ENCODE results near the gene TSSC4.

Gene TSSC4

GRCh38 chr11:2420502-2421225 lies 20.1 kb downstream of the TSSC4 start:
- DNase-seq = peak; percentile 73

DNA sequence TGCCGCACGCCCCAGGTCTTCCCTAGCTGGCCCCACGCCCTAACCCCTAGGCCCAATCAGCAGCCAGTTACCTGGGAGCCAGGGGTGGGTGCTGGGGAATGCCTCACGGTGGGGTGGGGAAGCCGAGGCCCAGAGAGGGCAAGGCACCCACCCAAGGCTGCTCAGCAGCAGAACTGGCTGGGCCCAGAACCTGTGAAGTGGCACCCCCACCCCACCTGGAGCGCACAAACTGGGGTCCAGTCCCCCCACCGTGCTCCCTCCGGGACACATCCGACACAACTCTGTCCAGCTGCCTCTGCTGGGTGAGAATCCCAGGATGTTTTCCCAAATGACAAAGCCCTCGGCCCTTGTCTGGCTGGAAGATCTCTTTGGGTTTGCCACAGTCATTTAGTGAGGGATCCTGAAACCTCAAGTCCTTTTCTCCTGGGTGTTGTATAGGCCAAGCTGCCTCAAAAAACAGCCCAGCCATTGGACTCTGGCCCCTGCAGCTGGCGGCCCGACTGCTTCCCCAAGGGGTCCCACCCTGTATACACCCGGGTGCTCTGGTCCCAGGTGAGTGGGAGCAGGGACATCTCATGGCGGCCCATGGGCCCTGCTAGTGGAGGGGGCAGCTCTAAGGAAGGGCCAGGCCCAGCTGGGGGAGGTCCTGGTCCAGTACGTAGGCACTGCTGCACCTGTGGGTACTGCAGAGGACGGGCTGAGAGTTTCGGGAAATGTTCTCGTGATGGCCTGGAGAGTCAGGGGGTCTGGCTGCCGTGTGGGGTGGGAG lies 20.9 kb downstream of the TSSC4 start:
- DNase-seq = no peak

- no peak for DNase-seq
These were observed 21.4 kb downstream of the TSSC4 start for GRCh38 chr11:2421996-2422395.

DNA sequence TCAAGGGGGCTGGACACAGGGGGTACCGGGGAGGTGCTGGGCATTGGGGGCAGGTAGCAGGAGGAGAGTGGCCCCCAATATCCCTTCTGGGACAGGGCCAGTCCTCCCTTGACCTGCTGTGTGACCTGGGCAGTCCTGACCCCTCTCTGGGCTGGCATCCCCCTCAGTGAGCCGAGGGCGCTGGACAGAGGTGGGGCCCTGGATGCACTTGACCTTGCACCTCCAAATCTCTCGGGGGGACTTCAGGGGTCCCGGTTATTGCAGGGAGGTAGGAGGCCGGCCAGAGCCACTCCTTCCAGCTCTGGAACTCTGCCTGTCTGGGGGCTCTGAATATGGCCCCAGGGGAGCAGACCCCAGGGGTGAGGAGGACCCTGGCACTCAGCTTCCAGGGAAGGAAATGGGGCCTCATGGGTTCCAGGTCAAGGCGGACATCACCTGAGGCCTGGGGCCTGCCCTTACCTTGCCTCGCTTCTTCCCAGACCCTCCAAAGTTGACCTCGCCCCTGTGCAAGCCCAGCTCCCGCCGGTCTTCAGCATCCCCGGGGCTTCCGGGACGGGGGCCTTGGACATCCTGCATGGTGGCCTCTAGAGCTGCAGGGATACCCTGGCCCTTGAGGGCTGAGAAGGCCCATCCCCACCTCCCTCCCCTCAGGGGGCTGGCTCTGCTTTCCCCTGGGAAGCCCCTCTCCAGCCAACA lies 22.1 kb downstream of the TSSC4 start:
- DNase-seq = no peak

- no peak for DNase-seq
These were observed 22.8 kb downstream of the TSSC4 start for GRCh38 chr11:2423157-2424025.

GRCh38 chr11:2424811-2425495 lies 24.4 kb downstream of the TSSC4 start:
- DNase-seq = no peak

DNA sequence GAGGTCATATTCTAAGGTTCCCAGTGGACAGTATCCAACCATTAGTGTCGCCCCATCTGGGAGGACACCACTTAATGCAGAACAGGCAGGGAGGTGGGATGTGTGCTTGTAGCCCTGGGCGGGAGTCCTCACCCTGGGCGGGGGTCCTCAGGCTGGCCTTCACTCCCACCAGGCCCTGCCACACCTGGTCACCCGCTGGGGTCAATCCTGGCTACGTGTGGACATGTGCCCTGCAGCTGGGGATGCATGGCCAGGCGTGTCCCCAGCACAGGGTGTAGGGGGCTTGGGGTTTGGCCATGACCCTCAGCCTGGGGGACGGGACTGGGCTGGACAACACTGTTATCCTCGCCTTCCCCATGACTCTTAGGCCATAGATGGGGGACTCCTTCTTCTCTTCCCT lies 25.0 kb downstream of the TSSC4 start:
- no peak for DNase-seq

- DNase-seq = no peak
These were observed 25.7 kb downstream of the TSSC4 start for GRCh38 chr11:2426221-2426620.

DNA sequence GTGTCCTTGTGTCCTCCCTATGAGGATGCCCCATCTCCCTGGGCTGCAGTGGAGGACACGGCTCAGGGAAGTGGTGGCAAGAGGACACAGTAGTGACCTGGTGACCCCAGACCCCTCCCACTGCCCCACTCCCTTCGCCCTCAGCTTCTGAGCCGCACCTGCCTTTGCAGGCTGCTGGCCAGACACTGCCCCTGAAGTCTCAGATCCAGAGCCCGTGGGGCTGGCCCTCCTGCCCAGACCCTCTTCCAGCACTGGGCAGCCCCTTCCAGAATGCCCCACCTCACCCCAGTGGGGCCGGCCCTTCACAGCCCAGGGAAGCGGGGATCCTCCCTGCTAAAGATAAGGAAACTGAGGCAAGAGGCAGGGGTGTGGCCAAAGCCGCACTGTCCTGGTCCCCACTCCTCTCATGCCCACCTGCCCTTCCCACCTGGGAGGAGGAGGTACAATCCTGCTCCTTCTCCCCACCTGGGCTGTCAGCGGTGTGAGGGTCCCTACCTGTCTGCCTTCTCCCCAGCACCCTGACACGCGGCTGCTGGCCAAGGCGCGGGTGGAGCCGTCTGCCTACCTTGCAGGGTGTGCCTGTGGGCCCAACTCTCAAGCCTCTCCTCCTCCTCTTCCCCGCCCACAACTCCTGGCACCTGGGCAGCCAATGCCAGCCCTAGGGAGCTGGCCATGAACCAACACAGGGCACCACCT lies 26.4 kb downstream of the TSSC4 start:
- no peak for DNase-seq

DNA sequence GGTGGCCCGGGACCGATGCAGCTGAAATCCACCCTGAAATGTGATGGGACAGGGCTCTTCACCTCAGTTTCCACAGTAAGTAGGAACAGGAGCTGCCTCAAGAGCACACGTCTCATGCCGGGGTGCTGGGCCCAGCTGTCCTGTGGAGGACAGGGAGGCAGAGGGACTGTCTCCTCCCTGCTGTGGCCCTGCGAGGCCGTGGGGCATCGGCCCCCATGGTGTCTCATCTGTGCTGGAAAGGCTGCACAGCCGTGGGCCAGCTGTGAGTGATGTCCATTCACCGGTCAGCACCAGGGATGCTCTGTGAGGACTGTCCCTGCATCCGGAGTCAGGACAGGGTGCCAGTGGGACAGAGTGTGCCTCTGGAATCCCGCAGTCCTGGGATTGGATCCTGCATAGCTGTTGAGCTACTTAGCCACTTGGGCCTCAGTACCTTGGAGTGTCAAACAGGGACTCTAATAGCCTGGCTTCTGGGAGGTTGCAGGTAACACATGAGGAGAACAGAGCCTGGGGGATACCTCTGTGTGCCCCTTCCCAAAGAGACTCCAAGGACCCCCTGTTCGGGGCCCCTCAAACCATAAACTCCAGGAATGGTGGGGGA lies 27.3 kb downstream of the TSSC4 start:
- no peak for DNase-seq

DNA sequence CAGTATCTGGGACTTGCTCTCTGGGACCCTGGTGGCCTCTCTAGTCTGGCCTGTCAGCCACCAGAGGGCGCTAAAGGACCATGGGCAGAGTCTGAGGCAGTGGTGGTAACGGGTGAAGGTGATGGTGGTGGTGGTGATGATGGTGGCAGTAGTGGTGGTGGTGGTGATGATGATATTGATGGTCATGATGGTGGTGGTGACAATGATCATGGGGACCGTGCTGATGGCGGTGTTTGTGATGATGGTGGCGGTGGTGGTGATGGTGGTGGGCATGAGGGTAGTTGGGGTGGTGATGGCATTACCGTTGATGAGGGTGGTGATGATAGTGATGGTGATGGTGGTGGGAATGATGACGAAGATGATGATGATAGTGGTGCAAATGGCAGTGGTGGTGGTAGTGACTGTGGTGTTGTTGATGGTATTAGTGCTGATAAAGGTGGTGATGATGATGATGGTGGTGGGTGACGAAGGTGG lies 27.8 kb downstream of the TSSC4 start:
- peak; percentile 87 for DNase-seq

GRCh38 chr11:2431395-2431794 lies 30.8 kb downstream of the TSSC4 start:
- no peak for DNase-seq

- no peak for DNase-seq
These were observed 31.6 kb downstream of the TSSC4 start for GRCh38 chr11:2432171-2432621.

GRCh38 chr11:2432628-2433071 lies 32.1 kb downstream of the TSSC4 start:
- no peak for DNase-seq

- no peak for DNase-seq
These were observed 32.8 kb downstream of the TSSC4 start for GRCh38 chr11:2433106-2433925.

DNA sequence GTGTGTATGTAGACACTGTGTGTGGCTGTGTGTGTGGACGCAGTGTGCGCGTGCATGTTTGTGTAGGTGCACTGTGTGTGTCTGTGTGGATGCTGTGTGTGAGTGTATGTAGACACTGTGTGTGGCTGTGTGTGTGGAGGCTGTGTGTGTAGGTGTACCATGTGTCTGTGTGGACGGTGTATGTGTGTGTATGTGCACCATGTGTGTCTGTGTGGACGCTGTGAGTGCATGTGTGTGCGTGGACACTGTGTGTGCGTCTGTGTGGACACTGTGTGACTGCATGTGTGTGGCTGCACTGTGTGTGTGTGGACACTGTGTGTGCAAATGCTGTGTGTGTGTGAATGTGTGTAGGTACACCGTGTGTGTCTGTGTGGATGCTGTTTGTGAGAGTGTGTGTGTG lies 33.5 kb downstream of the TSSC4 start:
- DNase-seq = no peak

- DNase-seq = no peak
These were observed 34.1 kb downstream of the TSSC4 start for GRCh38 chr11:2434506-2435255.

GRCh38 chr11:2435288-2436012 lies 34.9 kb downstream of the TSSC4 start:
- no peak for DNase-seq

Measured in CD4-positive, alpha-beta T cell treated with Interleukin-12 subunit alpha and Interleukin-12 subunit beta, for 1 hour (primary cell).